Duodenal mucosa (tissue), 2 donors: ENCODE measurements around the gene REPS2.

Source experiments
- H3K27ac ChIP-seq: one replicate; pipeline ENCODE4 v1.7.0; 2013; ENCODE audit warnings: low read depth, low read length
- H3K27me3 ChIP-seq, 2 donors: one replicate each; pipeline ENCODE4 v1.7.0; 2013; ENCODE audit warnings: low read length in 2 of 2, control low read depth in 1 of 2; ENCODE audit not compliant: insufficient read depth in 2 of 2, control insufficient read depth in 1 of 2
- H3K36me3 ChIP-seq, 2 donors: one replicate each; pipeline ENCODE4 v1.7.0; 2013; ENCODE audit warnings: low read length in 2 of 2, control low read depth in 1 of 2; ENCODE audit not compliant: insufficient read depth in 2 of 2, control insufficient read depth in 1 of 2
- H3K4me1 ChIP-seq, 2 donors: one replicate each; pipeline ENCODE4 v1.7.0; 2013; ENCODE audit warnings: low read length in 2 of 2, control low read depth in 1 of 2; ENCODE audit not compliant: insufficient read depth in 2 of 2, control insufficient read depth in 1 of 2
- H3K4me3 ChIP-seq, 2 donors: one replicate each; pipeline ENCODE4 v1.7.0; 2013; ENCODE audit warnings: low read length in 2 of 2, low read depth in 1 of 2
- H3K9ac ChIP-seq, 2 donors: one replicate each; pipeline ENCODE4 v1.7.0; 2013; ENCODE audit warnings: low read length in 2 of 2, low read depth in 1 of 2
- H3K9me3 ChIP-seq, 2 donors: one replicate each; pipeline ENCODE4 v1.7.0; 2013; ENCODE audit warnings: low read length in 2 of 2, control low read depth in 1 of 2; ENCODE audit not compliant: control insufficient read depth in 1 of 2

The REPS2 gene

DNA sequence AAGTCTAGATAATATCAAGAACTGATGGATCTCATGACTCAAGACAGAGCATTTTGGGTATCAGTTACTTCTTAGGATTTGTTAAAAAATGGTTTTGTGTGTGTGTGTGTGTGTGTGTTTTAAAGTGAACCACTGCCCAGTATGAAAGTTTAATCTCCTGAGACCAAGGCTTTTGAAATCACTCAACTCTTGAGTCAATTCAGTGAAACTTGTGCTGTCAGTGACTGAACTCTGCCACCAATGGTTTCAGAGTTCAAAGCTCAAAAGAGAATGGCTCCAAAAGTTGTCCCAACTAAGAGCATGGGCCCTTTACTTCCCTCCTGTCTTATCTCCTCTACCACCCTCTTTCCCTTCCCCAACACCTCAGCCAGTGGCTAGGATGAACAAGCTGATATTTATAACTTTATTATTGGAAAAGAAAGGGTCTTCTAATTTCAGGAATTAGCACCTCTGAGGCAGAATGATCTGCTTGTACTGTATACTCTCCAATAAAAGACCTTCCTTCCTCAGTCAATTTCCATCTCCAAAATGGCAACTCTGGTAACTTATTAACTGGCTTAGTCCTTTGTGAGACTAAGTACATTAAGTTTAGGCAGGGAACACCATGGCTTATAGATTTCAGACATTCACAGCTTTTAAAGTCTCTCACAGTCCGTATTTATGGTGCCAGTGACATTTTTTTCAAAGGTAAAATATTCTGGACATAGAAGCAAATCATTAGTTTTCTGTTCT, 152.2 kb downstream of the REPS2 start:
- no peak overlapping the region for H3K9ac ChIP-seq
- H3K36me3 ChIP-seq = no peaks in the 10 kb centered on the region
- no peak overlapping the region for H3K4me3 ChIP-seq
- no peaks in the 10 kb centered on the region for H3K9me3 ChIP-seq
- H3K27ac ChIP-seq = no peak overlapping the region
- no peaks in the 10 kb centered on the region for H3K4me1 ChIP-seq
- H3K27me3 ChIP-seq = no peaks in the 10 kb centered on the region

DNA sequence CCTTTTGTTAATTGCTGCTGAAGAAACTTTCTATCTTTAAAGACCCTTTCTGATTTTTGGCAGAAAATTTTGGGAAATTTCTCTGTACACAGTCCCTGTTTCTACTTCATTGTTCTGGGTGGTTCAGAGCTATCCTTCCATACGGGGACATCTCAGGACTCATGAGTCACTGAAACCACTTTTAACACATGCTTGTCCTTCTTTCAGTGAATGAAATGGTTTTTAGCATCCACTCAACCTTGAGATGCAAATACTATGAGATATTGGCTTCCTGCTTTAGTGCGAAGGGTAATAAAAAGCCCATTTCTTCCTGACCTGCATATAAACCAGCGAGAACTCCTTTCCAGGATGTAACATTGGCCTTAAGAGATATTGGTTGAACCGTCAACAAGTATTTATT, 158.0 kb downstream of the REPS2 start:
- no peaks in the 10 kb centered on the region for H3K27me3 ChIP-seq
- H3K9me3 ChIP-seq = no peaks in the 10 kb centered on the region
- no peak overlapping the region for H3K27ac ChIP-seq
- no peaks in the 10 kb centered on the region for H3K36me3 ChIP-seq
- H3K4me3 ChIP-seq = no peak overlapping the region
- H3K9ac ChIP-seq = no peak overlapping the region
- H3K4me1 ChIP-seq = no peaks in the 10 kb centered on the region

DNA sequence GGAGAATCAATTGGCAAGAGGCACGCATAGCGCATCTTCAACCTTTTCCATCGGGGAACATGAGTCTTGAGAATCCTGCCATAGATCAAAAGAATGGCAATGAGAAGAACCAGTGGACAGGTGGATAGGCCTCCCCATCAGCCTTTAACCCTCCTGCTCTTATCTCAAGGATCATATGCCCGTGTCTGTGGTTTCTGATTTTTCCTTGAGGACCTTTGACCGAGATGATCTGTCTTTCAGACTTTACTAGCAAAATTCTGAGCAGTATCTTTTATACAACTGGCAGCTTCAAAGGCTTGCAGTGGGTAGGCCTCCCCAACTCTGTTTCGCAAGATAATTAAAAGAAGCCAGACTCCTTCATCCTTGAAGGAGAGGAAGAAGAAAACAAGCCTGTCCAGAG, 174.4 kb downstream of the REPS2 start:
- Histone ChIP-seq H3K27me3 (no peaks in the 10 kb centered on the region), H3K9me3 (no peaks in the 10 kb centered on the region), H3K27ac (no peak overlapping the region), H3K4me1 (no peaks in the 10 kb centered on the region), H3K9ac (no peak overlapping the region), H3K36me3 (no peaks in the 10 kb centered on the region), H3K4me3 (no peak overlapping the region)

DNA sequence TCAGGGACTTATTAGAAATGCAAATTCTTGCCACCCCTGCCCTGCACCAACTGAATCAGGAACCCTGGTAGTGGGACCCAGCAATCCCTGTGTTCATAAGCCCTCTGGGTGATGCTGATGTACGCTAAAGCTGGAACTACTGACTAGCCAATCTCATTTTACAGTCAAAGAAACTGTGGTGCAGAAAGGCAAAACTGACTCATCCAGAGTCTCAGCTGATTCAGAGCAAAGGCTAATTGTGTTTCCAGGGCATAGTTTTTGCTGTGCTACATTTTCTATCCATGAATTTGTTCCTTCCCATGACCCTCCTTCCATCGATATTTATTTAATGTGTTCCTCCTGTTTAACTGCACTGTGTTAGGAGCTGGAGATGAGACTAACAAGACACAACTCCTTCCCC, 207.5 kb downstream of the REPS2 start:
- no peaks in the 10 kb centered on the region for H3K27me3 ChIP-seq
- no peaks in the 10 kb centered on the region for H3K4me1 ChIP-seq
- H3K36me3 ChIP-seq = no peaks in the 10 kb centered on the region
- no peaks in the 10 kb centered on the region for H3K9me3 ChIP-seq
- H3K4me3 ChIP-seq = no peak overlapping the region
- H3K27ac ChIP-seq = no peak overlapping the region
- no peak overlapping the region for H3K9ac ChIP-seq

DNA sequence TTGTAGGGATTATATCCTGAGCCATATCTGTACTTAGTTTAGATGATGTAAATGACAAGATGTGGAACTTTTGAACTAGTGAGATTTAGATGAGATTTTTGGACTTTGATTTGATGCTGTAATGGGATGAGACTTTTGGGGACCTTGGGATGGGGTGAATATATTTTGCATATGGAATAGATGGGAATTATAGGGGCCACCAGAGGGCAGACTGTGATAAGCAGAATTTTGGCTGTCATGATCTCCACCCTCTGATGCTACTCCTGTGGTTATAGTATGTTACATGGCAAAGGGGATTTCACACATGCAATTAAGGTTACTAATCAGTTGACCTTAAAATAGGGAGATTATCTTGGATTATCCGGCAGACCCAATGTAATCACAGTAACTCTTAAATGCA, 214.5 kb downstream of the REPS2 start:
- Histone ChIP-seq H3K4me1 (no peaks in the 10 kb centered on the region), H3K9ac (no peak overlapping the region), H3K36me3 (no peaks in the 10 kb centered on the region), H3K4me3 (no peak overlapping the region), H3K27me3 (no peaks in the 10 kb centered on the region), H3K9me3 (peaks cover 2 to 5% of the 10 kb centered on the region in 2 donors), H3K27ac (no peak overlapping the region)

DNA sequence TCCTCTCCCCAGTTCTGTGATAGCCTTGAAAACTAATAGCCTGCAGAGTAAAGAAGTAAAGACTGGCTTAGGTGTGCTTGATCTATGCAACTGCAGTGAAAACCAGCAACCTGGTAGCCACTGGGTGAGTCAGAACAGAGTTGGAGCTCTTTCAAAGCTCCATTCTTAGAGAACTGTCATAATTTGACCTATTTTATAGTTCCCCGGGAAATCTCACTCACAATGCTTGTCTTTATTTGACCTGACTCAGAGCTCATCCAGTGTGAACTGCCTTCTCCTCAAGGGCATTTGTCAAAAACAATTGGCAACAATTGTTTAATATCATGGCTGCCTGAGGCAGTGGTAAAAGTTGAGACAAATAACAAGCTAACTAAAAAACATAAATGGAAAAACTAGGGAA, 215.5 kb downstream of the REPS2 start:
- H3K27ac ChIP-seq = no peak overlapping the region
- H3K27me3 ChIP-seq = no peaks in the 10 kb centered on the region
- no peak overlapping the region for H3K9ac ChIP-seq
- peaks cover 2 to 5% of the 10 kb centered on the region in 2 donors for H3K9me3 ChIP-seq
- no peaks in the 10 kb centered on the region for H3K36me3 ChIP-seq
- no peaks in the 10 kb centered on the region for H3K4me1 ChIP-seq
- H3K4me3 ChIP-seq = no peak overlapping the region

DNA sequence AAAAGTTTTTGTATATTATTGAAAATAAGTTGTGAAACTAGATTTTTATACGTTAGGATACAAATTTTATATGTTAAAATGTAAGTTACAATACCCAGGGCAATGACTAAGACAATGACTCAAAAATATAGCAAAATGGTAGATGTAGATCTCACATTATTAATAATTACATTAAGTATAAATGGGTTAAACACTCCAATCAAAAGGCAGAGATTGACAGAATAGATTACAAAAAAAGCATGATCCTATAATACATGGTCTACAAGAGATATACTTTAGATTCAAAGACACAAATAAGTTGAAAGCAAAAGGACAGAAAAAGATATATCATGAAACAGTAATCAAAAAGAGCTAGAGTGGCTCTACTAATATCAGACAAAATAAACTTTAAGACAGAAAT, 217.6 kb downstream of the REPS2 start:
- Histone ChIP-seq H3K9me3 (peaks cover 2 to 5% of the 10 kb centered on the region in 2 donors), H3K9ac (no peak overlapping the region), H3K4me3 (no peak overlapping the region), H3K27ac (no peak overlapping the region), H3K27me3 (no peaks in the 10 kb centered on the region), H3K36me3 (no peaks in the 10 kb centered on the region), H3K4me1 (no peaks in the 10 kb centered on the region)

DNA sequence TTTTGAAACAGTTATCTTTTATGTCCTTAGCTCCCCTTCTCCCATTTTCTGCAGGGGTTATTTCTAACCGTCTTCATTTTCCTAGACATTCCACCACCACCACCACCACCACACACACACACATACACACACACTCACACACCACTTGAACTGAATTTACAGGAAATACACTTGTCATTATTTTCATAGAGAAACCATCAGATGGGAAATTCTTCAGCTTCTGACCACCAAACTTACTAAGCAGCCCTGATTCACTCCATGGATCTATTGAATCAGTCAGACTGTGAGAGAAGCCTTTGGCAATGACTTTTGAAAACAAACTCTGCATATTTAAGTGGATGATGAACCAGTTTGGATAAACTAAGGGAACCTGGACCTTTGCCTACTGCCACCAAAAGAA, 218.5 kb downstream of the REPS2 start:
- no peaks in the 10 kb centered on the region for H3K4me1 ChIP-seq
- H3K27ac ChIP-seq = no peak overlapping the region
- no peak overlapping the region for H3K9ac ChIP-seq
- H3K36me3 ChIP-seq = no peaks in the 10 kb centered on the region
- no peaks in the 10 kb centered on the region for H3K27me3 ChIP-seq
- H3K4me3 ChIP-seq = no peak overlapping the region
- peaks cover 2 to 5% of the 10 kb centered on the region in 2 donors for H3K9me3 ChIP-seq

DNA sequence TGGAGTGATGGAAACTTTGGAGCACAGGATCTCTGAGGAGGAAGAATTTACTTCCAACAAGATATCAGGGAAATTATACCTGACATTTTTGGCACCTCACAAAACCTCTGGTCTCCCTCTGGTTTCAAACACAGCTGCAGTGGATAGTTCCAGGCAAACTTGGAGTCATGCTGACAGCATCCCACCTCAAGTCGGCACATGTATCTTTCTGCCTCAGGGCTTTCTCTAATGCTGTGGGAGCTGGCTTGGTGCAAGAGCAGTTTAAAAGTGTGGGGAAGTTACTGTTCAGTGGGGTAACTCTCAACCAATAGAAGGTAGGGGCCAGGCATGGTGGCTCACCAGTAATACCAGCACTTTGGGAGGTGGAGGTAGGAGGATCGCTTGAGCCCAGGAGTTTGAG, 221.5 kb downstream of the REPS2 start:
- no peak overlapping the region for H3K4me3 ChIP-seq
- no peaks in the 10 kb centered on the region for H3K4me1 ChIP-seq
- H3K9me3 ChIP-seq = peaks cover 2 to 5% of the 10 kb centered on the region in 2 donors
- H3K27me3 ChIP-seq = no peaks in the 10 kb centered on the region
- H3K27ac ChIP-seq = no peak overlapping the region
- no peak overlapping the region for H3K9ac ChIP-seq
- H3K36me3 ChIP-seq = no peaks in the 10 kb centered on the region

DNA sequence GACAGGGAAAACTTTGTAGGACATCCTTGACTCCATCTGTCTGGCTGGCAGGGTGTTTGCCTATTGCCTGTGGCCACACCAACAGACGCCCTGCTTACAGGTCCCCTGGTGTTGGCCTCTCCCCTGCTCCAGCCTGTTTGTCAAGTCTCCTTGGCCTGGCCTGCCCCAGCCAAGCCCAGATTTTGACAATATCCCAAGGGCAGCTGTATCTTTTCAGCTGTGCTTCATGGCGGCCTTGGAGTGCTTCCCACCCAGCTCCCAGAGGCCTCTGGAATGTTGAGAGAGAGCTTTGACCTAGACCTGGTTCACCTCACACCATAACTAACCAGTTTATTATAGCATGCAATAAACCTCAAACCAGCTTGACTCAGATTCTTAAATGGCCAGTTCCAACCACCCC, 224.5 kb downstream of the REPS2 start:
- Histone ChIP-seq H3K4me3 (no peak overlapping the region), H3K4me1 (no peaks in the 10 kb centered on the region), H3K9ac (no peak overlapping the region), H3K27me3 (no peaks in the 10 kb centered on the region), H3K36me3 (no peaks in the 10 kb centered on the region), H3K27ac (no peak overlapping the region), H3K9me3 (no peaks in the 10 kb centered on the region)

DNA sequence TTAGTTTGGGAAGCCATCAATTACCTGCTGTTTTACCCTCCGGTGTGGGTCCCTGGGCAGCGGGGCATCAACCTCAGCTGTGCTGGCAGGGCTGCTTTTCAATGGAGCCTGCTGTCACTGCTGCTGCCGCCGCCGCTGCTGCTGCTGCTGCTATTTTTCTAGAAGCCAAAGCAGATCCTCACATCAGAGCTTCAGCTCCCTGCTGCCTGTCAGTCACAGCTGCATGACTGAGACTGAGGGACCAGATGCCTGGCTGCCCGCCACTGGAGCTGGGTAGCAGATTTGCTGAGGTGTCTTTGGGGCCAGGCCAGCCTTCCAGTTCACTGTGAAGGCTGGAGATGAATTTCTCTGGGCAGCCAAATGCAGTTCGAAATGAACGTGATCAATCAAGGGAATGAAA, 228.2 kb downstream of the REPS2 start:
- H3K27ac ChIP-seq = no peak overlapping the region
- no peaks in the 10 kb centered on the region for H3K27me3 ChIP-seq
- no peaks in the 10 kb centered on the region for H3K4me1 ChIP-seq
- no peaks in the 10 kb centered on the region for H3K9me3 ChIP-seq
- no peak overlapping the region for H3K9ac ChIP-seq
- no peak overlapping the region for H3K4me3 ChIP-seq
- H3K36me3 ChIP-seq = no peaks in the 10 kb centered on the region
